ENCODE measurements around the gene PLEKHA7.
"Not testable (repeated sequence)": the region's sequence is repeated elsewhere in the genome, so short reads cannot be mapped to it uniquely, and the experiment has no call there.

Gene PLEKHA7

DNA sequence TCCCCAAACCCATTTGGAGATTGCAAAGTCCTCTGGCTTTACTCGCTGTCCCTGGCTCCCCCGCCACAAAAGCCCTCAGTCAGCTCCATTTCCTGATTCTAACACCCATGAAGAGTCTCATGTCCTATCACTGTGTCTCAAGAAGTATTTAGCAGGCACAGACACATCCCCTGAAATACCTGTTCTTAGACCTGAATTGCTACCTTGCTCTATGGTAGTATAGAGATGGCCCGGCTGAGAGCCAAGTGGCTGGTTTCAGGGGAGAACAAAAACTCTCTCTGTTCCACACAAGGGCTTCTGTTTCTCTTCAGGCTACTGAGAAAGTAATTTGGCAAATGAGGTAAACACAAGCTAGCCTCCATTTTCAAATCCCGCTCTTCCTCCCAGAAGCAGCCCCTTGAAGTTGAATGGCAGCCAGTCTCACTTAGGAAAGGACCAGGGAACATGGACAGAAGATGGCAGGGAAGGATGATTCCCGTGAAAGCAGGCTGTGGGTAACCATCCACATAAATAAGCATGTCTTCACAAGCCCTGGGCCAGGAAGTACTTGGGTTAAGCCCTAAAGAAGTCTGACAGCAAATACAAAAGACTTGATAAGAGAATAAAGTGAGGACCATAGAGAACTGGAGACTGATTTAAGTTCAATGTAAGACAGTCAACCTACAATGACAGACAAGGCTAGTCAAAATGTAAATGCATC is 138.0 kb downstream of the PLEKHA7 start:
- ChIA-PET POLR2A (no interaction called here), CTCF (interaction anchor here (0.8 kb wide), 1 partner anchor 54 kb away, joined by 3 read pairs; no protein-coding TSS in a partner anchor)
- TF ChIP-seq, protein P1, sequence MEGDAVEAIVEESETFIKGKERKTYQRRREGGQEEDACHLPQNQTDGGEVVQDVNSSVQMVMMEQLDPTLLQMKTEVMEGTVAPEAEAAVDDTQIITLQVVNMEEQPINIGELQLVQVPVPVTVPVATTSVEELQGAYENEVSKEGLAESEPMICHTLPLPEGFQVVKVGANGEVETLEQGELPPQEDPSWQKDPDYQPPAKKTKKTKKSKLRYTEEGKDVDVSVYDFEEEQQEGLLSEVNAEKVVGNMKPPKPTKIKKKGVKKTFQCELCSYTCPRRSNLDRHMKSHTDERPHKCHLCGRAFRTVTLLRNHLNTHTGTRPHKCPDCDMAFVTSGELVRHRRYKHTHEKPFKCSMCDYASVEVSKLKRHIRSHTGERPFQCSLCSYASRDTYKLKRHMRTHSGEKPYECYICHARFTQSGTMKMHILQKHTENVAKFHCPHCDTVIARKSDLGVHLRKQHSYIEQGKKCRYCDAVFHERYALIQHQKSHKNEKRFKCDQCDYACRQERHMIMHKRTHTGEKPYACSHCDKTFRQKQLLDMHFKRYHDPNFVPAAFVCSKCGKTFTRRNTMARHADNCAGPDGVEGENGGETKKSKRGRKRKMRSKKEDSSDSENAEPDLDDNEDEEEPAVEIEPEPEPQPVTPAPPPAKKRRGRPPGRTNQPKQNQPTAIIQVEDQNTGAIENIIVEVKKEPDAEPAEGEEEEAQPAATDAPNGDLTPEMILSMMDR (IDR thresholded peaks at IDR 0.05; ENCODE audit: insufficient read depth, low read length, missing control alignments) = no peak
- no peak overlapping the region for H3K4me3 ChIP-seq (ENCODE audit: low read depth, low read length)
- no peak for DNase-seq (ENCODE audit: low read depth, low spot score)

DNA sequence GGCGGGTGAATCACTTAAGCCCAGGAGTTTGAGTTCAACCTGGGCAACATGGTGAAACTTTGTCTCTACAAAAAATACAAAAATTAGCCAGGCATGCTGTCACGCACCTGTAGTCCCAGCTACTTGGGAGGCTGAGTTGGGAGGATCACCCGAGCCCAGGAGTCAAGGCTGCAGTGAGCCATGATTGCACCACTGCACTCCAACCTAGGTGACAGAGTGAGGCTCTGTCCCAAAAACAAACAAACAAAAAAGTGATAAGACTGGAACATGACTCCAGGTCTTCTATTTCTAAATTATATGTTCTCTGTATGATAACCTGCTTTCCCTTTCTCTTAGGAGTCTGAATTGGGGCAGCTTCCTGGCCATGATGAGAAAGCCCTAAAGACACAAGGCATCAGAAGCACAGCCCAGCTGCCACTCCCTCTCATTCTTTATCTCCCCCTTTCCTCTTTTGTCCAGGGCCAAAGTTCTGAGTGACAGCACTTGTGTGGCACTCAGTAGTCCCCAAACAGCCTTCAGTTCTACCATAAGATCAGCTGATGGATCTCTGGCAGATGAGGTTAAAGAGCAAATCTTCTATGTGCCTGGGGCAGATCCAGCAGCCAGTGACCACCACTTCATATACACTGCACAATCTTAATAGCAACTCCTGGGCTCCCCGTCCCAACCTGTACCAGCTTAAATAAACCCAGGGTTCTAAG is 139.8 kb downstream of the PLEKHA7 start:
- H3K4me3 ChIP-seq (ENCODE audit: low read depth, low read length) = no peak overlapping the region
- ChIA-PET CTCF (no interaction called here), POLR2A (no interaction called here)
- DNase-seq (ENCODE audit: low read depth, low spot score) = no peak
- TF ChIP-seq, protein P1 (IDR thresholded peaks at IDR 0.05; ENCODE audit: insufficient read depth, low read length, missing control alignments) = no peak

DNA sequence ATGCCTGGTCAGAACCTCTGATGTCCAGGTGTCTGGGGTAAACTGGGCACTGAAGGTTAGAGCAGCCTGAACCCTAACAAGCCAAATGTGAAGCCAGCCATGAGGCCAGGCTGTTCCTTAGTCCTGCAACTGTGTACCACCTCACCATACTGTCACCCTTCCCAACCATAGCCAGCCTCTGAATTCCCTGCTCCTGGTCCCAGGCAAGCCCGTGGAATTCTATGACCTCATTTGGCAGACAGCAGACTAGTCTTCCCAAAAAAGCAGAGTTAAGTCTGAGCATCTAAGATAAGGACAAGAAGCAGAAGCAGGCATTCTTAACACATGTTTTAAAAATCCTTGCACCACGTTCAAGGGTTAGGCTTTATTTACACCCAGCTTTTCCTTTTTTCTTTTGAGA is 140.9 kb downstream of the PLEKHA7 start:
- TF ChIP-seq, protein P1 (IDR thresholded peaks at IDR 0.05; ENCODE audit: insufficient read depth, low read length, missing control alignments) = no peak
- no peak for DNase-seq (ENCODE audit: low read depth, low spot score)
- CTCF ChIA-PET = no interaction called here
- no peak overlapping the region for H3K4me3 ChIP-seq (ENCODE audit: low read depth, low read length)
- POLR2A ChIA-PET = no interaction called here

DNA sequence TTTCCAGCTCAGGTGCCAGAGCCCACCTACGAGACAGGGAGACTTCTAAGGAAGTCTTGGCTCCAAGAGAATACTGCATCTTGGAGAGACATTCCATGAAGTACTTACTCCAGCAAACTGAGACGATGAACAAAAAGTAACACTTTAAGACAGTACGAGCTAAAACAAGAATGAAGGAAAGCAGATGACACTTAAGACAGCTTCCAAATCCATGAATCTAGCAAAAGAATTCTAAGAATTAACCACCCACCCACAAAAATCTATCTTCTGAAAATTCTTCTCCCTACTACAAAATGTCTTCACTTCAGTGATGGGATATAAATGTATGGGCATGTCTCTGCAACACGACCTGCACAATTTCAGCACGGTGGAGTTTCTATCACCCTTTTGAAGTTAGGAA is 142.8 kb downstream of the PLEKHA7 start:
- CTCF ChIA-PET = interaction anchor here (1.0 kb wide), 1 partner anchor 51 kb away, joined by 4 read pairs; no protein-coding TSS in a partner anchor
- POLR2A ChIA-PET = no interaction called here
- DNase-seq (ENCODE audit: low read depth, low spot score) = peak; percentile 1
- H3K4me3 ChIP-seq (ENCODE audit: low read depth, low read length) = no peak overlapping the region
- TF ChIP-seq, protein P1 (IDR thresholded peaks at IDR 0.05; ENCODE audit: insufficient read depth, low read length, missing control alignments) = no peak

DNA sequence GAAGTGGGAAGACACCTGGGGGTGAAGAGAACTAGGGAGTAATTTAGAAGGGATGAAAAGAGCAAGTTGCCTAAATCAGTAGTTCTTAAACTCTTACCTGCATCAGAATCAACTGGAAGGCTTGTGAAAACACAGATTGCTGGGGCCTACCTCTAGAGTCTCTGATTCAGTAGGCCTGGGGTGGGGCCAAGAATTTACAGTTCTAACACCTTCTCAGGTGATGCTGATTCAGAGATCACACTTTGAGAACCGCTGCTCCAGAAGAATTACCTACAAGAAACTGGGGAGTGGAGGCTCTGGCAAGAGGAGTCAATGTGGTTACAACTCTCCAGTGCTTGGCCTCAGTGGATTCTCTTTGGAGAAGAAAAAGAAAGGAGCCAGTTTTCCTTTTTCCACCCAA is 147.1 kb downstream of the PLEKHA7 start:
- ChIA-PET POLR2A (no interaction called here), CTCF (no interaction called here)
- no peak for DNase-seq (ENCODE audit: low read depth, low spot score)
- TF ChIP-seq, protein P1 (IDR thresholded peaks at IDR 0.05; ENCODE audit: insufficient read depth, low read length, missing control alignments) = no peak
- H3K4me3 ChIP-seq (ENCODE audit: low read depth, low read length) = no peak overlapping the region

DNA sequence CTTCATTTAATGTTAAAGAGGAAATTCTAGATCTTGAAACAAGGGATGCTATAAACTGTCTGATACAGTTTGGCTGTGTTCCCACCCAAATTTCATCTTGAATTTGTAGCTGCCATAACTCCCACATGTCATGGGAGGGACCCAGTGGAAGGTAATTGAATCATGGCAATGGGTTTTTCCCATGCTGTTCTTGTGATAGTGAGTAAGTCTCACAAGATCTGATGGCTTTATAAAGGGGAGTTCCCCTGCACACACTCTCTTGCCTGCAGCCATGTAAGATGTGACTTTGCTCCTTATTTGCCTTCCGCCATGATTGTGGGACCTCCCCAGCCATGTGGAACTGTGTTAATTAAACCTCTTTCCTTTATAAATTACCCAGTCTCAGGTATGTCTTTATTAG is 149.8 kb downstream of the PLEKHA7 start:
- POLR2A ChIA-PET; CTCF ChIA-PET; H3K4me3 ChIP-seq (ENCODE audit: low read depth, low read length); DNase-seq (ENCODE audit: low read depth, low spot score): not testable (repeated sequence)
